Measurements from ENCODE around the gene DGCR2.
"Not testable (repeated sequence)": the region's sequence is repeated elsewhere in the genome, so short reads cannot be mapped to it uniquely, and the experiment has no call there.

The DGCR2 gene

GRCh38 chr22:19042285-19043120 lies 79.7 kb downstream of the DGCR2 start:
- no peak for DNase-seq (ENCODE audit: low read depth in 2 of 2)

- no peak for DNase-seq (ENCODE audit: low read depth in 2 of 2)
Observed at GRCh38 chr22:19041704-19042074, 80.5 kb downstream of the DGCR2 start.

GRCh38 chr22:19040888-19041703 lies 81.1 kb downstream of the DGCR2 start:
- DNase-seq (ENCODE audit: low read depth in 2 of 2) = no peak

GRCh38 chr22:19040391-19040861 lies 81.8 kb downstream of the DGCR2 start:
- DNase-seq (ENCODE audit: low read depth in 2 of 2) = no peak

- no peak for DNase-seq (ENCODE audit: low read depth in 2 of 2)
Observed at GRCh38 chr22:19039796-19040280, 82.4 kb downstream of the DGCR2 start.

GRCh38 chr22:19039448-19039780 lies 82.8 kb downstream of the DGCR2 start:
- DNase-seq (ENCODE audit: low read depth in 2 of 2) = no peak

- DNase-seq (ENCODE audit: low read depth in 2 of 2) = no peak
Observed at GRCh38 chr22:19038728-19039447, 83.3 kb downstream of the DGCR2 start.

- no peak for DNase-seq (ENCODE audit: low read depth in 2 of 2)
Observed at GRCh38 chr22:19038164-19038546, 84.1 kb downstream of the DGCR2 start.

- DNase-seq (ENCODE audit: low read depth in 2 of 2) = no peak
Observed at GRCh38 chr22:19037282-19038163, 84.7 kb downstream of the DGCR2 start.

GRCh38 chr22:19036523-19037273 lies 85.5 kb downstream of the DGCR2 start:
- no peak for DNase-seq (ENCODE audit: low read depth in 2 of 2)

GRCh38 chr22:19036229-19036522 lies 86.0 kb downstream of the DGCR2 start:
- no peak for DNase-seq (ENCODE audit: low read depth in 2 of 2)

- DNase-seq (ENCODE audit: low read depth in 2 of 2) = no peak
Observed at GRCh38 chr22:19035474-19036228, 86.6 kb downstream of the DGCR2 start.

GRCh38 chr22:19035126-19035473 lies 87.1 kb downstream of the DGCR2 start:
- not testable (repeated sequence) for DNase-seq (ENCODE audit: low read depth in 2 of 2)

- not testable (repeated sequence) for DNase-seq (ENCODE audit: low read depth in 2 of 2)
Observed at GRCh38 chr22:19034724-19035120, 87.5 kb downstream of the DGCR2 start.

- DNase-seq (ENCODE audit: low read depth in 2 of 2) = not testable (repeated sequence)
Observed at GRCh38 chr22:19034031-19034723, 88.0 kb downstream of the DGCR2 start.

- DNase-seq (ENCODE audit: low read depth in 2 of 2) = not testable (repeated sequence)
Observed at GRCh38 chr22:19033568-19033905, 88.7 kb downstream of the DGCR2 start.

- DNase-seq (ENCODE audit: low read depth in 2 of 2) = not testable (repeated sequence)
Observed at GRCh38 chr22:19032898-19033567, 89.2 kb downstream of the DGCR2 start.

GRCh38 chr22:19032156-19032785 lies 89.9 kb downstream of the DGCR2 start:
- DNase-seq (ENCODE audit: low read depth in 2 of 2) = not testable (repeated sequence)

Data from stimulated activated CD8-positive, alpha-beta memory T cell treated with anti-CD3 and anti-CD28 coated beads, Interleukin-15, amount 100 ng/mL, for 48 hours (primary cell).